OCI-LY7 (cell line): ENCODE measurements around the gene SECISBP2. TPM values are rescaled to one million over a fixed set of nuclear protein-coding genes. Genes with fewer than 3 reads are reported as not detected.

ENCODE experiments used
- BruUV-seq: library from RNA; stranded (reverse); fragments of 400-500 nt; replicated peaks from 2 replicates; lab custom pipeline; 2021; lab: Mats Ljungman, UMichigan
- CTCF ChIA-PET: fragments of 300-600 bp; sonication (Branson Sonifier 250); formaldehyde crosslinking; loops from one replicate; lab custom pipeline; 2022; ENCODE audit warnings: antibody characterized with exemption; ENCODE audit not compliant: unreplicated experiment; lab: Charles Lee
- POLR2A ChIA-PET: fragments of 300-600 bp; sonication (Branson Sonifier 250); formaldehyde crosslinking; loops from one replicate; lab custom pipeline; 2022; ENCODE audit warnings: antibody characterized with exemption; lab: Charles Lee
- DNase-seq: peaks from one replicate; pipeline ENCODE4 v3.0.0-alpha.2; 2015; ENCODE audit warnings: low spot score
- H2AFZ ChIP-seq: fragments of 200-600 bp; sonication (generic), shearing (Covaris generic); 2 replicates; pipeline ENCODE4 v1.6.1; 2014; ENCODE audit warnings: mild to moderate bottlenecking, antibody characterized with exemption, low read length, moderate library complexity
- H3K27ac ChIP-seq: fragments of 200-600 bp; sonication (generic); 2 replicates; pipeline ENCODE4 v1.5.1; 2014; ENCODE audit warnings: mixed run types, low read depth, mild to moderate bottlenecking, moderate library complexity, low read length, inconsistent platforms; ENCODE audit not compliant: poor library complexity, severe bottlenecking
- H3K36me3 ChIP-seq: fragments of 200-600 bp; sonication (generic); 2 replicates; pipeline ENCODE4 v1.6.1; 2014; ENCODE audit warnings: mild to moderate bottlenecking, antibody characterized with exemption, low read length, moderate library complexity, mixed read lengths; ENCODE audit not compliant: insufficient read depth
- H3K4me1 ChIP-seq: fragments of 200-600 bp; sonication (generic); 2 replicates; pipeline ENCODE4 v1.5.1; 2014; ENCODE audit warnings: mild to moderate bottlenecking, low read length; ENCODE audit not compliant: insufficient read depth, poor library complexity, severe bottlenecking
- H3K4me2 ChIP-seq: fragments of 200-600 bp; sonication (generic); 2 replicates; pipeline ENCODE4 v1.6.1; 2014; ENCODE audit warnings: mild to moderate bottlenecking, low read length
- H3K4me3 ChIP-seq: fragments of 200-600 bp; sonication (generic); 2 replicates; pipeline ENCODE4 v1.5.1; 2014; ENCODE audit warnings: mild to moderate bottlenecking, low read depth, low read length; ENCODE audit not compliant: poor library complexity, severe bottlenecking
- H3K79me2 ChIP-seq: fragments of 200-600 bp; sonication (generic); 2 replicates; pipeline ENCODE4 v1.6.1; 2016; ENCODE audit warnings: low read depth, mild to moderate bottlenecking, low read length, moderate library complexity, mixed read lengths; ENCODE audit not compliant: insufficient read depth
- H3K9me2 ChIP-seq: fragments of 200-600 bp; sonication (generic); 2 replicates; pipeline ENCODE4 v1.6.1; 2016; ENCODE audit warnings: mild to moderate bottlenecking, low read length, mixed read lengths; ENCODE audit not compliant: insufficient read depth
- H3K9me3 ChIP-seq: fragments of 200-600 bp; sonication (generic); 2 replicates; pipeline ENCODE4 v1.6.1; 2014; ENCODE audit warnings: mild to moderate bottlenecking, mixed run types, low read length, mixed read lengths
- H4K20me1 ChIP-seq: fragments of 200-600 bp; sonication (generic); 2 replicates; pipeline ENCODE4 v1.6.1; 2014; ENCODE audit warnings: mild to moderate bottlenecking, antibody characterized with exemption, low read length, moderate library complexity, mixed read lengths; ENCODE audit not compliant: insufficient read depth
- CTCF ChIP-seq: fragments of 200-600 bp; sonication (generic); conservative IDR thresholded peaks from 2 replicates; pipeline ENCODE4 v1.5.1; 2014; ENCODE audit warnings: mild to moderate bottlenecking, antibody characterized with exemption, low read length, moderate library complexity, mixed read lengths
- EZH2phosphoT487 ChIP-seq: fragments of 200-600 bp; sonication (generic); IDR thresholded peaks from 2 replicates; pipeline ENCODE4 v1.6.1; 2018; ENCODE audit warnings: low read depth, borderline replicate concordance, mild to moderate bottlenecking, mixed run types, antibody characterized with exemption, low read length, moderate library complexity, mixed read lengths
- intact Hi-C: fragments of 100-400 bp; cut with micrococcal nuclease; formaldehyde crosslinking; loops from one replicate; pipeline ENCODE4 v1.10.0; 2022; ENCODE audit not compliant: unreplicated experiment
- total RNA-seq, 2 experiments: library from RNA; depleted of rRNA in 1 of 2; stranded (reverse); fragments of >200 nt in 1 of 2; shearing (Covaris generic) in 1 of 2; gene quantifications; 2 replicates each; pipeline ENCODE4 v1.2.3, GENCODE V29; 2014 to 2022

Gene SECISBP2
- total RNA-seq, 2 experiments from 2014 or later: 77.6 to 85.5 TPM

GRCh38 chr9:89378541-89378940, 60.2 kb downstream of the SECISBP2 start:
- no peak overlapping the region for H3K4me2 ChIP-seq
- H3K36me3 ChIP-seq: no peaks in the 10 kb centered on the region; the same call in 1 of the 2 replicates
- H3K9me3 ChIP-seq: no peaks in the 10 kb centered on the region
- intact Hi-C loops: no loop called here
- peaks cover 6% of the 10 kb centered on the region for H3K4me1 ChIP-seq
- H3K9me2 ChIP-seq: no peaks in the 10 kb centered on the region
- H2AFZ ChIP-seq: no peak overlapping the region
- DNase-seq: no peak
- POLR2A ChIA-PET: no interaction called here
- no peaks in the 10 kb centered on the region for H3K79me2 ChIP-seq
- no peak overlapping the region for H3K27ac ChIP-seq
- H4K20me1 ChIP-seq: no peaks in the 10 kb centered on the region
- no TSS peak for BruUV-seq
- CTCF ChIA-PET: no interaction called here
- TF ChIP-seq EZH2phosphoT487: no peak
- no peak for TF ChIP-seq CTCF
- H3K4me3 ChIP-seq: no peak overlapping the region

GRCh38 chr9:89379031-89379430, 60.7 kb downstream of the SECISBP2 start:
- Histone ChIP-seq H2AFZ (no peak overlapping the region), H3K4me1 (peaks cover 6% of the 10 kb centered on the region), H4K20me1 (no peaks in the 10 kb centered on the region), H3K4me2 (no peak overlapping the region), H3K9me2 (no peaks in the 10 kb centered on the region), H3K36me3 (no peaks in the 10 kb centered on the region; the same call in 1 of the 2 replicates), H3K4me3 (no peak overlapping the region), H3K79me2 (no peaks in the 10 kb centered on the region), H3K9me3 (no peaks in the 10 kb centered on the region), H3K27ac (no peak overlapping the region)
- no peak for TF ChIP-seq CTCF
- TF ChIP-seq EZH2phosphoT487: no peak
- BruUV-seq: no TSS peak
- ChIA-PET CTCF (no interaction called here), POLR2A (no interaction called here)
- no peak for DNase-seq
- intact Hi-C loops: no loop called here

- Histone ChIP-seq H4K20me1 (no peaks in the 10 kb centered on the region), H3K4me2 (no peak overlapping the region), H3K4me3 (no peak overlapping the region), H3K36me3 (no peaks in the 10 kb centered on the region; the same call in 1 of the 2 replicates), H3K27ac (no peak overlapping the region), H2AFZ (no peak overlapping the region), H3K79me2 (no peaks in the 10 kb centered on the region), H3K9me2 (no peaks in the 10 kb centered on the region), H3K9me3 (no peaks in the 10 kb centered on the region), H3K4me1 (peaks cover 6% of the 10 kb centered on the region)
- intact Hi-C loops: no loop called here
- no peak for TF ChIP-seq CTCF
- TF ChIP-seq EZH2phosphoT487: no peak
- DNase-seq: no peak
- ChIA-PET POLR2A (no interaction called here), CTCF (no interaction called here)
- no TSS peak for BruUV-seq
Observed at GRCh38 chr9:89379508-89380115, 61.3 kb downstream of the SECISBP2 start.
